Dedifferentiated amniotic fluid mesenchymal stem cell (primary cell): ENCODE results near the gene RHBDL1.
A peak's percentile ranks its signal among the peaks of the same experiment; 100 is the strongest.

Experiments
- DNase-seq: peaks from one replicate; pipeline ENCODE4 v3.0.0-alpha.2; 2016; ENCODE audit errors: extremely low spot score

Gene RHBDL1

GRCh38 chr16:652454-653305, 22.8 kb upstream of the RHBDL1 start:
- DNase-seq, result no peak

DNA sequence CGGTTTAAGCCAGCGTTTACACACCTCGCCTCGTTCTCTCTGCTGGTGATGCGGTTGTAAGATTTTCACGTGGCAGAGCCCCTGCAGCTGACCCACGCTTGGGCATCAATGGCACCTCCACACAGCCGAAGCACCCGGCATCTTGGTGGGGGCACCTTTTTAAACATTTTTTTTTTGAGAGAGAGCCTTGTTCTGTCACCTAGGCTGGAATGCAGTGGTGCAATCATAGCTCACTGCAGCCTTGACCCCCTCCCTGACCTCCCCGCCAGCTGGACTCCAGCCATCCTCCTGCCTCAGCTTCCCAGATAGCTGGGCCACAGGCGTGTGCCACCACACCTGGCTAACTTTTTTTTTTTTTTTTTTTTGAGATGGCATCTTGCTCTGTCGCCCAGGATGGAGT, 21.4 kb upstream of the RHBDL1 start:
- no peak for DNase-seq

DNA sequence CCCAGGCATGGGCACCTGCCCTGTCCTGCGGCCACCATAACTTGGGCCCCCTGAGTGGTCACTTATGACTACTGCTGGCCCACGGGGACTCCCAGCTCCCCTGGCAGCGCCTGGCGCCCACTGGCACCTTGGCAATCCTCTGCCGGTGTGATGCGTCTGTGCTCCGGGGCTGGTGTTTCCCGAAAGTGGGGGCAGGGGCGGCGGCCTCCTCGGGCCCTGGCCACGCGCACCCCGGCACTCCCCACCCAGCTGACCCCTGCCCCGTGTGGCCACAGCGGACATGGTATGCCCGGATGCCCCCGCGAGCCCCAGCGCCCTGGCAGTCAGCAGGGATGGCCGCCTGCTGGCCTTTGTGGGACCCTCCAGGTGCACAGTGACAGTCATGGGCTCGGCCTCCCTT, 18.0 kb upstream of the RHBDL1 start:
- DNase-seq, result no peak

DNA sequence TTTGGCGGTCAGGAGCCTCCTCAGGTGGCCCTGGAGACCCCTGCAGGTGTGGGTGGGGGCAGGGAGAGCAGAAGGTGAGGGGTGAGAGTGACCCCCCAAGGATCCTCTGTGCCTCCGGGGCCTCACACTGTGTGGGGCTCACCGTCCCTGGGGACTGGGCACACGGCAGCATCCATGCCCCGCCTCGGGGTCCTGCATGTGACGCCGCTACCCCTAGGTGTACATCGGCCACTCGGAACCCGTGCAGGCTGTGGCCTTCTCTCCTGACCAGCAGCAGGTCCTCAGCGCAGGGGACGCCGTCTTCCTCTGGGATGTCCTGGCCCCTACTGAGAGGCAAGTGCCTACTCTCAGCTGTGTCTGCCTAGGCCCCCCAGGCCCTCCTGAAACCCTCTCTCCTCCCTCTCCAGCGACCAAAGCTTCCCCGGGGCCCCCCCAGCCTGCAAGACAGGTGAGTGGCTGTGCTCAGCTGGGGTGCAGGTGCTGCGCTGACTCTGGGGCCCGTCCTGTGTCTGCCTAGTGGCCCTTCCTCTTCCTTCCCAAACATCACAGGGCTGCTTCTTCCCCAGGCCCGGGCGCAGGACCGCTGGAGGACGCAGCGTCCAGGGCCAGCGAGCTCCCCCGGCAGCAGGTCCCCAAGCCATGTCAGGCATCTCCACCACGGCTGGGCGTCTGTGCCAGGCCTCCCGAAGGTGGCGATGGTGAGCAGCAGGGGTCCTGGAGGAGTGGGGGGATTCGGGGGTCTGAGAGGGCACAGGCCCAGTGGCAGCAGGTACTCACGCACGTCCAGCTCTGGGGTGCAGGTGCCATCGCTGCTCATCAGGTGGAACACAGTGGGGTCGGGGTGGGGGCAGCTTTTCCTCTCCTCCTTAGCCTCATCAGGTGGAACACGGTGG, 16.5 kb upstream of the RHBDL1 start:
- DNase-seq, result no peak

DNA sequence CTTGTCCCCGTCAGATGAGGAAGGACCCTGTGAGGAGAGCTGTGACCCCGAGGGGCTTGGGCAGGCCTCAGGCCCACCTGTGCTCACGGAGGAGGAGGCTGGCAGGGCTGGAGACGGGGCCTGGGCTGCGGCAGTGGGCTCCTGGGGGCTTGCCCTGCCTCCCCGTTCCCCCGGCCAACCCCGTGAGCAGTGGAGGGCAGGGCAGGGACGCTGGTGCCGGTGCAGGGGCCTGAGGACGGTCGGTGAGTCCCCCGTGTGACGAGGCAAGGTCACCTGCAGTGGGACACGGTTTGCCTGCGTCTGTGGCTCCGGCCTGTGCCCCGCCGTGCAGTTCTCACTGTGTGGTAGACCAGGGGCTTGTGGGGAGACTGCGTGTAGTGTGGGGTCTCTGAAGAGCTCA, 15.9 kb upstream of the RHBDL1 start:
- no peak for DNase-seq

DNA sequence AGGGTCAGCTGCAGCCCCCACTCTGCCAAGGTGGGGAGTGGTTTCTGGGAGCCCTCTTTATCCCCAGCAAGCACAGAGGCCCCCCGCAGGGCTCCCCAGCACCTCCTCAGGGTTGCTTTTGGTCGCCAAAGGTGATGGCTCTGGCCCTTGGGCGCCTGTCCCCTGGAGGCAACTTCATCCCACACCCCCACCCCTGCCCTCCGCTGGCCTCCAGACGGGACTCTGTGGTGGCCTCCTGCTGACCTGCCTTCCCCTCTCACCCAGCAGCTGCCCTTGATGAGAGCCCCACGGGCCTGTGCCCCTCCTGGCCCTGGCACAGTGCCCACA, 15.4 kb upstream of the RHBDL1 start:
- no peak for DNase-seq

DNA sequence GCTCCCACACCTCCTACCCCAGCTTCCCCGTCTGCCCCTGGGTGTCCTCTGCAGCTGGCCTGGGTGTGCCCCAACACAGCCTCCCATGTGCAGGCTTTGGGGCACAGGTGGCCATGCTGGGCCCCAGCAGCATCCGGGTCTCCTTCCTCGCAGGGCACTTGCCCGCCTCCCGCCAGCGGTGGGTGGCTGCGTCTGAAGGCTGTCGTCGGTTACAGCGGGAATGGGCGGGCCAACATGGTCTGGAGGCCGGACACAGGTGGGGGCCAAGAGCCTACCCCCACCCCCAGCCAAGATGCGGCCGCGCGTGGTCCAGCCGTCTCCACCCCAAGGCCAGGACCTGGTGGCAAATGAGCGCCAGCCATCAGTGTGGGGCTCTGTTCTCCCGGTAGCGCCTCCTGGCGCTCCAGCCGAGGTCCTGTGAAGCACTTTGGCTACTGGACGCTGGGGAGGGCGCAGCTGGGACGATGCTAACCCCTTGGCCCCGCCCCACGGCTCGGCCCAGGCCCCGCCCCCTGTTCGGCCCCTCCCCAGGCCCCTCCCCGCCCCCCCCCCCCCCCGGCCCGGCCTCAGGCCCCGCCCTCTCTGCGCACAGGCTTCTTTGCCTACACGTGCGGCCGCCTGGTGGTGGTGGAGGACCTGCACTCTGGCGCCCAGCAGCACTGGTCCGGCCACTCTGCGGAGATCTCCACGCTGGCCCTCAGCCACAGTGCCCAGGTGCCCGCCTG, 14.8 kb upstream of the RHBDL1 start:
- DNase-seq, result peak; percentile 21

DNA sequence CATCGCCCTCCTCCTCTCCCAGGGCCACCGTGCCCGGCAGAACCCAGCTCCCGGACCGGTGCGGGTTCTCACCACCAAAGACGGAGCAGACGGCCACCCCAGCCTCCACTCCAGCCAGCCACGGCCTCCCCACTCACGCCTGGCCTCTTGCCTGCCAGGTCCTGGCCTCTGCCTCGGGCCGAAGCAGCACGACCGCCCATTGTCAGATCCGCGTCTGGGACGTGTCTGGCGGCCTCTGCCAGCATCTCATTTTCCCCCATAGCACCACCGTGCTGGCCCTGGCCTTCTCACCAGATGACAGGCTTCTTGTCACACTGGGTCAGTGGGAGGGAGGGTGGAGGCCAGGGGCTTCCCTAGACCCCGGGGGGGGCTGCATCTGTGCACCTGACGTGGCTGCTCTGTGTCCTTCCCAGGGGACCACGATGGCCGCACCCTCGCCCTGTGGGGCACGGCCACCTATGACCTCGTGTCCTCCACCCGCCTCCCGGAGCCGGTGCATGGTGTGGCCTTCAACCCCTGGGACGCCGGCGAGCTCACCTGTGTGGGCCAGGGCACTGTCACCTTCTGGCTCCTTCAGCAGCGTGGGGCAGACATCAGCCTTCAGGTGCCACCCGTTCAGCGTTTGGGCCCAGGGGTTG, 14.2 kb upstream of the RHBDL1 start:
- no peak for DNase-seq

GRCh38 chr16:662095-662494, 13.4 kb upstream of the RHBDL1 start:
- no peak for DNase-seq

DNA sequence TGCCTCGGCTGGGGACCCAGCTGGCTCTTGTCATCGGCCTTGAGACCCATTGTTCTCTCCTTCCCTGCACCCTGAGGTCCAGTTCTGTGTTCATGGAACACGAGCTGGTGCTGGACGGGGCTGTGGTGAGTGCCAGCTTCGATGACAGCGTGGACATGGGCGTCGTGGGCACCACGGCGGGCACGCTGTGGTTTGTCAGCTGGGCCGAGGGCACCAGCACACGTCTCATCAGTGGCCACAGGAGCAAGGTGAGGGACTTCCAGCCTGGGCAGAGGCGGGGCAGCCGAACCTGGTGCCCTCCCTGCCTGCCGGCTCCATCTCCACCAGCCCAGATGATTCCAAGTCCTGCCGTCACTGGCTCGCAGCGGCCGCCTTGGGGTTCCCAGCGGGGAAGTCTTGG, 12.9 kb upstream of the RHBDL1 start:
- DNase-seq, result no peak

DNA sequence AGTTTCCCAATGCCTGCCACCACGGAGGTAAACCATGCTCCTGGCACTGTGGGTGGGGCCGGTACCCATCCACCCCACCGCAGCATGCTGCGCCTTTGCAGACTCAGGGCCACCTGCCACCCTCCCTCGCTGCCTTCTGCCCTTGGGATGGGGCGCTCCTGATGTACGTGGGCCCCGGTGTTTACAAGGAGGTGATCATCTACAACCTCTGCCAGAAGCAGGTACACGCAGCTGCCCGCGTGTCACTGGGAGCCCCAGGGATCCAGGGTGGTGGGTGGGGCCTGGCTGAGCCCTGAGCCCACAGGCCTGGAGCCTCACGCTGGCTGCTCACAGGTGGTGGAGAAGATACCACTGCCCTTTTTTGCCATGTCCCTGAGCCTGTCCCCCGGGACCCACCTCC, 8.9 kb upstream of the RHBDL1 start:
- DNase-seq, result no peak

DNA sequence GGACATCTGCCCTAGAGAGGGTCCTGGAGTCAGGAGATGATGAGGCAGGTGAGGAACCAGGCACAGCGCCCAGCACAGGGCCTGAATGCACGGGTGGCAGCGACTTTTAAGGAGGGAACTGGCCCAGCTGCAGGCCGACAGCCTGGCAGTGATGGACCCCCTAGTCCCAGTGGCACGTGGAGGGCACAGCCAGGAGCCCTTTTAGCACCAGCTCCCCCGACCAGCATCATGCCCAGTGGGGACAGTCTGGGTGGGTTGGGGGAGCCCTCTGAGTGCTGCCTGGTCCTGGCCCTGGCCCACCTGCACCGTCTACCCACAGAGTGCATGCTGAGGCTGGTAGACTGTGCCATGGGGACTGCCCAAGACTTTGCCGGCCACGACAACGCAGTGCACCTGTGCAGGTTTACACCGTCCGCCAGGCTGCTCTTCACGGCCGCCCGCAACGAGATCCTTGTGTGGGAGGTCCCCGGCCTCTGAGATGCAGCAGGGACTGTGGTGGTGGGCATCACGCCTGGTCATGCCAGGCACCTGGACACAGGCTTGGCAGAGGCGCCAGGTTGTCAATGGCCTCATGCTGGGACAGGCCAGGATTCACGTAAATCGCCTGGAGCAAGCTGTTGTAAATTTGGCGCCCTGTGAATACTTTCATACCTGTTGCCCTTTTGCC, 8.2 kb upstream of the RHBDL1 start:
- no peak for DNase-seq

GRCh38 chr16:667780-668518, 7.5 kb upstream of the RHBDL1 start, which contains the start of gene RHOT2:
TSS of gene RHOT2 (plus strand) at chr16:668132. CDS start at chr16:668200, 68 bp downstream.
- peak; percentile 89 for DNase-seq

DNA sequence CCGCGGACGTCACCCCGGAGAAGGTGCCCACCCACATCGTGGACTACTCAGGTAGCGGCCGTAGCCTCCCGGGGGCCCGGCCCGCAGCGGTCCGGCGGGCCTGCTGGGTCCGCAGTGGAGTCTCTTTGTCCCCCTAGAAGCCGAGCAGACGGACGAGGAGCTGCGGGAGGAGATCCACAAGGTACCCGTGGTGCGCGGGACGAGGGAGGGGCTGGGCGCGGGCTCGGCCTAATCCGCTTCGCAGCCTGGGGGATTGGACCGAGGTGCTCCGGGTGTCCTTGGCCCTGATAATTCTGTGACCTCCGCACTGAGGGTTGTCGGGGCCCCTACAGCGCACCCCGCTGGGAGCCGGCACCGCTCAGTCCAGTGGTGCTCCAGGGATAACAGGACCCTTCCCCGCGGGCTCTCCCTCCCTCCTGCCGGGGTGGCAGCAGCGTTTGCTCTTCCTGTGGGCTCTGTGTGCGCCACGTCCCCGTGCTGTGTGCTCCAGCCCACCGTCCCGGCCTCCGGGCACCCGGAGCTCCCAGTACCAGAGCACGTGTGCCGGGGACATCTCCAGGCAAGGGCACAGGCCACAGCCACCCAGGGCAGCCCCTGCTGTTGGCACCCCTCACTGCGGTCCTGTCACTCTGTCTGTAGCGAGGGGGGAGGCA, 6.8 kb upstream of the RHBDL1 start:
- no peak for DNase-seq

GRCh38 chr16:669666-670065, 5.8 kb upstream of the RHBDL1 start:
- DNase-seq, result no peak

GRCh38 chr16:670485-671352, 4.8 kb upstream of the RHBDL1 start:
- no peak for DNase-seq

DNA sequence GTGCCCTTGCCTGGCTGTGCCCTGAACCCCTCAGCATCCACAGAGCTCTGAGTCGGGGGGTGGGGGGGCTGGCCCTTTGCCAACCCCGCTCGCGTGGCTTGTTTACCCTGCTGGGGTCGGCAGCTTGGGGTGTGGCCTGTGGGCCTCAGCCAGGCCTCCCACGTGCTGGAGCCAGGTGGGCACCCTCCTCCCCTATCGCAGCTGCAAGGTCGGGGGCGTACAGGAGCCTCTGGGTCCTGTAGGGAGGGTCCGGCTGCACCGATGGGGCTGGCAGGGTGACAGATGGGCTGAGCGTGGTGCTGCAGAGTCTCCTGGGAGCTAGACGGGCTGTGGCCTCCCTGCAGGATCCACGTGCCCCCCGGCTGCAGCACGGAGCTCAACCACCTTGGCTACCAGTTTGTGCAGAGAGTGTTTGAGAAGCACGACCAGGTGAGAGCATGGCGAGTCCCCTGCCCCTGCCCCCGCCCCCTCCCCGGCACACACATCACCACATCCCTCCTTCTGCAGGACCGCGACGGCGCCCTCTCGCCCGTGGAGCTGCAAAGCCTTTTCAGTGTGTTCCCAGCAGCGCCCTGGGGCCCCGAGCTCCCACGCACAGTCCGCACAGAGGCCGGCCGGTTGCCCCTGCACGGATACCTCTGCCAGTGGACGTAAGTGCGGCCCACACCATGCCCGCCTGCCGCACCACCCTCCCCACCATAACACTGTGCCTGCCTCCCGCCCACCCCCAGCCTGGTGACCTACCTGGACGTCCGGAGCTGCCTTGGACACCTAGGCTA, 3.9 kb upstream of the RHBDL1 start:
- DNase-seq, result no peak

GRCh38 chr16:672371-672770, 3.1 kb upstream of the RHBDL1 start:
- DNase-seq, result no peak
